Measurements from ENCODE around the gene SEC16A.
"Not testable (repeated sequence)": the region's sequence is repeated elsewhere in the genome, so short reads cannot be mapped to it uniquely, and the experiment has no call there.

SEC16A gene

GRCh38 chr9:136421791-136422190 is 61.0 kb downstream of the SEC16A start:
- no peak for FAIRE-seq

DNA sequence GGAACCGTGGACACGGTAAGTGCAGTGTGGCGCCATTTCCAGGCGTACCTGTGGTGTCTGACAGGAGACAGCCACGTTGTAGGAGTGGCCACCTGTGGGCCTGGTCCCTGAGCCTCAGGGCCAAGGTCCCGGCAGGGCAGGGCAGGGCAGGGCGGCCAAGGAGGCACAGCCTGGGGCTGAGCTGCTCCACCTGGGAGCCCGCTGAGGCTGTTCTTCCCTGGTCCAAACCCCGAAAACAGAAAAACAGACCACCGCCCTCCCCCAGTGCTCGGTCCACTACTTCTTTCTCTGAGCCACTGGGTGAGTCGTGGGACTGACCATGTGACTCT is 63.8 kb downstream of the SEC16A start:
- no peak for FAIRE-seq

- FAIRE-seq = no peak
Measured at GRCh38 chr9:136418182-136419091, 64.4 kb downstream of the SEC16A start.

- FAIRE-seq = no peak
Measured at GRCh38 chr9:136416914-136417313, 65.9 kb downstream of the SEC16A start.

DNA sequence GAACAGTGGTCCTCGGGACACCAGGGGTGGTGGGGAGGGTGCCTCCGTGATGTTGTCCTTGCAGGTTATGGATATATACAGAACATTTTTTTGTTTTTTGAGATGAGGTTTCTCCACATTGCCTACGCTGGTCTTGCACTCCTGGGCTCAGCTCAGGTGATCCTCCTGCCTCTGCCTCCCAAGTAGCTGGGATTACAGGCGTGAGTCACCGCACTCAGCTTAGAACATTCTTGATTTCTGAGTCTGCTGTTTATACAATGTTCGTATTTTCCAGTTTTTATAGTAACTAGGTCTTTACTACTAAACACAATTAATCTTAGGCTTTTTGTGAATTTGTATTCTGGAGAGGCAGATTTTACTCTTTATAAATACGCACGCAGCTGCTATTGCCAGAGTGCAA is 66.4 kb downstream of the SEC16A start:
- FAIRE-seq = no peak

DNA sequence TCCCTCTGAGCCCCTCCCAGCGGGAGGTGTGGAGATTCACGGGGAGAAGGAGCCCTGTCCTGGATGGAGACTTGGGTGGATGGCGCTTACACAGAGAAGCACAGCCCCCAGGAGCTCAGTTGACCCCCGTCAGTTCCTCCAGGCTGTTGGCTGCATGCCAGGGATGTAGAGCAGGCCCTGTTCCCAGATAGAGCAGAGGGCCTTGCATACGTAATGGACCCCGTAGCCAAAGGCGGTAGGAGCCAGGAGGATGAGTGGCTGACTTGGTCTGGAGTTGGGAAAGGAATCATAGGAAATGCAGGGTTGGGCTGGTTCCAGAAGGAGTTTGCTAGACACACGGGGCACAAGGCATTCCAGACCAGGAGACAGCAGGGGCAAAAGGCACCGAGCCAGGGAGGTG is 69.9 kb downstream of the SEC16A start:
- FAIRE-seq = no peak

GRCh38 chr9:136411378-136411777 is 71.5 kb downstream of the SEC16A start:
- no peak for FAIRE-seq

DNA sequence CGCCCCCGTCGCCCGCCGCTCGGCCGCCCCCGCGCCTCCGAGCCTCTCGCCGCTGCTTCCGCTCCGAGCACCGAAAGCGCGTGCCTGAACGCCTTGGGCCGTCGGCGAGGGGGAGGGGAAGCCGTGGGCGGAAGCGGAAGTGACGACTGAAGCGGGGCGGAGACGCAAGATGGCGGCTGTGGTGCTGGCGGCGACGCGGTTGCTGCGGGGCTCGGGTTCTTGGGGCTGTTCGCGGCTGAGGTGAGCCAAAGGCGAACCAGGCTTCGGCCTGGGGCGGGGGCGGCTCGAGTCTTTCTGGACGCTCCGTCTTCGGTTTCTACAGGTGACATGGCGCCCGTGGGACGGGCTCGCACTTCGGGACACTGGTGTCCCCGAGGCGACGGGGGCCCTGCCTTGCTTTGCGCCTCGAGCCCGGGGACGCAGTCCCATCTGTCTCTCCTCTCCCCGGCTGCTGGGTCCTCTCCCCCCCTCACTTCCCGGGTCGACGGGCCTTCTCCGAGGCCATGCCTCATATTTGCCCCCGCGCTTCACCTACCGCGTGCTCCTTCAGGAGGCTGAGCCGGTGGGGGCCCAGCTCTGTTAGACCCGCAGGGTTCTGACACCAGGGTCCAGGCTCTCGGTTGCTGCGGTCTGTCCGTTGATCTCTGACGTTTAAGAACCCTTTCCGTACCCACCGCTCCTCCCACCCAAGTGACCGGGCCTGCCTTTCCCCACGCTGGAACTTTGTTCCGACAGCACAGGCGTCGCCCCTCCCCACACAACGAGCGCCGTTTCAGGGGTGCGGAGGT is 72.1 kb downstream of the SEC16A start, which contains the start of the genes ENTR1 and PMPCA:
Gene ENTR1, minus strand, starts transcription at position 115 of the 788 bp plus-strand sequence. CDS start 217 bp downstream, outside the sequence.
Gene PMPCA, plus strand, starts transcription at position 159 of the 788 bp plus-strand sequence. Its CDS starts 11 bp downstream, at position 170.
- FAIRE-seq = no peak

DNA sequence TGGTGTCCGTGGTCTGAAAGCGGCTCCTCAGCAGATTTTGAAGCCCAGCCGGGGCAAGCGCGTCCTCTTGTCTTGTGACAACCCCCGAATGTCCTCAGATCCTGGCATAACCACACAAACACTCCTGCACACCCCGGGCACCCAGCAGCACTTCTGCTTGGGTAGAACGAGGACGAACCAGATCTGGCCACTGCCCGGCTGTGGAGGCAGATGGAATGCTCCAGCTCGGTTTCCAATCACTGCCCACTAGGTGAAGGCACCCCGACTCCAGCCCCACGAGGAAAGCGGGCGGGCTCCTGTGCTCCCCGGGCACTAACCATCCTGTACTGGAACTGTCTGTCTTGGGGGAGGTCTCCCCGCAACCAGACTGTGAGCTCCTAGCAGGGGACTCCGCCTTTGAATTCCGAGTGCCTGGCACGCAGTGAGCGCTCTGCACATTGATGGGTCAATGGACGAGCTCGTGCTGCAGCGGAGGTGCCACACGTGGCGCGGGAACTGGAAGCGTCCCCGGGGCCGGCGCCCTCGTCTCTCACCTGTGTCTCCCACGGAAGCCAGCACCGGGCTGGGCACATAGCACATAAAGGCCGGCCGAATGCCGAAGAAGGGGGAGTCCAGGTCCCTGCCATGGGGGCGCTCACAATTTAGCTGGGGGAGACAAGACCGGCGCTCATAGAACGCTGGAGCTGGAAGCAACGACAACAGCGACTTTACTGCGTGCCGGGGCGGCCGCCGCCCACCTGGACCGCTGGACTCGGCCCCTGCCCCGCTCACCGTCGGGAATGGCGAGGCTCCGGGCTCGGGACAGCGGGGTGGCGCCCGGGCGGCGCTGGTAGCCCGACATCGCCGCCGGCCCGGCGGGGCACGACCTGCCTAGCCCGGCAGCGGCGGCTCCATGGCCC is 73.0 kb downstream of the SEC16A start:
- no peak for FAIRE-seq

GRCh38 chr9:136407911-136408310 is 74.9 kb downstream of the SEC16A start:
- no peak for FAIRE-seq

GRCh38 chr9:136407061-136407460 is 75.8 kb downstream of the SEC16A start:
- not testable (repeated sequence) for FAIRE-seq

GRCh38 chr9:136405904-136406303 is 76.9 kb downstream of the SEC16A start:
- FAIRE-seq = not testable (repeated sequence)

GRCh38 chr9:136405481-136405880 is 77.4 kb downstream of the SEC16A start:
- no peak for FAIRE-seq

DNA sequence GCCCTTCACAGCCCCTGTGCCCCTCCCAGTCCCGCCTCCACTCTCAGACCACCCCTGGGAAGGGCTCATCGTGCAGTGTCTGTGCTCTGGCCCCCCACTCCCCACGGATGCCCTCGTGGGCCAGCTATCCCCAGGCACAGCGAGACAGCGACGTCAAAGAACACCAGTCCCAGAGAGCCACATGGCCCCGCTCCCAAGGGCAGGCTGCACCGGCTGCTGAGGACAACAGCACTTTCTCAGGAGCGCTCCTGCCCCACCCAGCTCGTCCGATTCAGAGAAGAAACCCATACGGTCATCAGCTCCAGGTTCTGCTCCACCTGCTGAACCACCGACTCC is 78.1 kb downstream of the SEC16A start:
- FAIRE-seq = no peak

- no peak for FAIRE-seq
Measured at GRCh38 chr9:136403915-136404800, 78.7 kb downstream of the SEC16A start.

DNA sequence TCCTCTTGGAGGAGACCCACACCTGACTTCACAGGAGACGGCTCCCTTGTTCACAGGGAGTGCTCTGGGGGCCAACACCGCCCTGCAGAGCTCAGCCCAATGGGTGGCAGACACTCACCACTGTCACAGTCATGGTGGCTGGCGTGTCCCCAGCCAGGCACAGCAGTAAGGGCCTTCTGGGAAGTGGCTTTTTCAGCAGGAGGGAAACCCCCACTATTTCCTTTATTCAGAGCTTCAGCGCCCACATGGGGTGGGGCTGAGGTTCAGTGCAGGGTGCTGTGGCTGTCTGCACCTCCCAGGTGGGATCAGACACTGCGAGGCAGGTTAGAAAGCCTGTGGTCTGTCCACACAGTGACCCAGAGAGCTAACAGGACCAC is 79.3 kb downstream of the SEC16A start:
- no peak for FAIRE-seq

GRCh38 chr9:136402067-136402466 is 80.8 kb downstream of the SEC16A start:
- no peak for FAIRE-seq

- no peak for FAIRE-seq
Measured at GRCh38 chr9:136401173-136401922, 81.5 kb downstream of the SEC16A start.

DNA sequence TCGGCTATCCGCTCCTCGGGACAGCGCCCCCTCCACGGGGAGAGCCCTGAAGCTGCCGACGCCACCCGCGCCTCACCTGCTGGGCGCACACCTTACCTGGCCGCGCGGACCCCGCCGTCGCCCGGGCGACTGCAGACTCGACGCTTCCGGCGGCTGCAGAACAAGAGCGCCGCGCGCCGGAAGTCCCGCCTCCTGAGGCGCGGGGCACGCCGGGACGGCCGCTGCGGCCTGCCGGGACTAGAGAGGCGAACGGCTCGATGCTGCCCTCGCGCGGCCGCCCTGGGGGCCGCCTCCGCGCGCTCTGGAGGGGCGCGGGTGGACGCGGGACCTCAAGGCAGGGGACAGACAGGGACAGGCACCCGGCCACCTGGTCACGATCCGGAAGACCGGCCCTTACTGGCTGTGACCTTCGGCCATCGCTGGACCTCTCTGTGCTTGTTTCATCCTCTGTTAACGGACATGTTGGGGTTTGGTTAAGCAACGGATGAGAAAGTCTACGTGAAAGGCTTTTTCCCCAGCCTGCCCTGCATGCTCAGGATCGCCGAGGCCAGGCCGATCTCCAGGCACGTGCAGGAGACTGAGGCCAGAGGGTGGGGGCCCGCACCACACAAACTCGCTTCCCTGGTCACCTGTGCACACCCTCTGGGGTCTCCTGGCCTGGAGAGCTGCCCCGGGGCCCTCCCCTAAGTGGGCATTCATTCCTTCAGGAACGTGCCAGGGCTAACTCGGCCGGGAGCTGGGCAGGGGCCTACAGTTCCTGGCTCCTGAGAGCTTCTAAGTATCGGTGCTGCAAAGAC is 82.6 kb downstream of the SEC16A start, which contains the start of gene SNAPC4:
Gene SNAPC4, minus strand, starts transcription at position 133 of the 797 bp plus-strand sequence. CDS start 1,742 bp downstream, outside the sequence.
- no peak for FAIRE-seq
